ENCODE data around the gene CCDC141. TPM values are rescaled to one million over a fixed set of nuclear protein-coding genes. Genes with fewer than 3 reads are reported as not detected.
A peak's percentile ranks its signal among the peaks of the same experiment; 100 is the strongest.

CCDC141 gene
- total and polyA plus RNA-seq, 2 of the 13 experiments (the other 11 are each of a cell fraction or from before 2014, with no cell fraction given) = not detected

DNA sequence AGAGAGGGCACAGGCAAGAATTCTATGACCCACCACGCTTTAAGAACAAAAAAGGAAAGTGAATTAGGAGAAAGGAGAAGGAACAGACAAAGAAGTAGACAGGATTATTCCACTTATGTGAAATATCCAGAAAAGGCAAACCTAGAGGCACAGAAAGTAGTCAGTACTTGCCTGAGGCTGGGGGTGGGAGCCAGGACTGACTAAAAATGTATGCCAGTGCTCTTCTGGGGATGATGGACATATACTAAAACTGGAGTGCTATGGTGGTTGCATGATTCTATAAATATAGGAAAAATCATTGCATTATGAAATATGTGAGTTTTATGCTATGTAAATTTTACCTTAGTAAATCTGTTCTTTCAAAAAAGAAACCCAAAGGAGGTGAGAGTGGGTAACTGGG is 168.9 kb downstream of the CCDC141 start:
- POLR2A ChIA-PET = no interaction called here
- BruUV-seq (replicated peaks) = no TSS peak

DNA sequence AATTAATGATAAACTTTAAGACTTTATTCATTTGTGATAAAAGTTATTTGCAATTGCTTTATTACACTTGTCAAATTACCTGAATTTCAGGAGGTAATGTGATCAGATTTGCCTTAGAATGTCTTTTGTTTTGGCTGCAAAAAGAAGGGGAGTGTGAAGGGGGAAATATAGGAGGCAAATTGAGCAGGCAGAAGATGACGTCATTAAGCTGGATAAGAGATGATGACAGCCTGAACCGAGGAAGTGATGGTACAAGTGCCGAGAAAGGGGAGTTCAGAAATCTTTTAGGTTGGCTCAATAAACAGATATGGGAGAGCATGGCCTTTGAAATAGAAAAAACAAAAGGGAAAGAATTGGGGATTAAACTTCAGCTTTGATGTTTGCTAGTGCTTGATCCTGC is 169.7 kb downstream of the CCDC141 start:
- peaks cover 0 to 9% of the 10 kb centered on the region in 2 experiments; a peak in 1 of 5 replicates for H3K27me3 ChIP-seq (ENCODE audit: control insufficient read depth in 1 of 2, insufficient read depth in 2 of 2, low read length in 2 of 2)
- no peak overlapping the region for H2AFZ ChIP-seq (ENCODE audit: low read length)
- H3K9ac ChIP-seq (ENCODE audit: insufficient read depth, low read depth, low read length) = no peak overlapping the region
- H3K9me3 ChIP-seq (ENCODE audit: low read length) = no peaks in the 10 kb centered on the region
- no peaks in the 10 kb centered on the region for H3K36me3 ChIP-seq (replicated peaks in 1 of 2; ENCODE audit: control insufficient read depth in 1 of 2, insufficient read depth in 2 of 2, low read length in 2 of 2)
- no peak overlapping the region for H3K4me2 ChIP-seq (ENCODE audit: low read depth, low read length)
- 4% methylated on average over 3 of the region's 3 CpGs for WGBS (ENCODE audit: low lambda C conversion rate)
- ChIA-PET POLR2A (no interaction called here), CTCF (ENCODE audit: low intra/inter-chr PET ratio, low total read pairs) (no interaction called here)
- H3K4me3 ChIP-seq (replicated peaks in 1 of 3; ENCODE audit: insufficient read depth in 1 of 3, low read depth in 2 of 3, low read length in 3 of 3) = no peak overlapping the region
- in situ Hi-C loops (cut with HindIII; ENCODE audit: extremely low pct_ligation_motif_present, low pct_unique_long_range_greater_than_20kb) = no loop called here
- ATAC-seq (no peak), DNase-seq (ENCODE audit: low spot score) (no peak), FAIRE-seq (no peak)
- H3K79me2 ChIP-seq (ENCODE audit: insufficient read depth, low read length) = no peaks in the 10 kb centered on the region
- no TSS peak for BruUV-seq (replicated peaks)
- intact Hi-C loops (cut with micrococcal nuclease; ENCODE audit: unreplicated experiment) = no loop called here
- no peaks in the 10 kb centered on the region for H3K4me1 ChIP-seq (ENCODE audit: insufficient read depth, low read length)
- TF ChIP-seq ZNF879 (CRISPR knock-in tag; IDR thresholded peaks at IDR 0.05) = no peak
- TF ChIP-seq ZNF816 (CRISPR knock-in tag; IDR thresholded peaks at IDR 0.05; ENCODE audit: borderline replicate concordance) = no peak
- peak; percentile 97 for TF ChIP-seq CREB1 (IDR thresholded peaks at IDR 0.05)
- TF ChIP-seq CREB1 (CRISPR knock-in tag; IDR thresholded peaks at IDR 0.05) = no peak
- no peak for TF ChIP-seq ZNF383 (CRISPR knock-in tag; IDR thresholded peaks at IDR 0.05; ENCODE audit: borderline replicate concordance)
- peak; percentile 100 for TF ChIP-seq ATF7 (IDR thresholded peaks at IDR 0.05)
- TF ChIP-seq ATF7 (CRISPR knock-in tag; IDR thresholded peaks at IDR 0.05) = no peak
- no peak for TF ChIP-seq MTA1 (CRISPR knock-in tag; IDR thresholded peaks at IDR 0.05; ENCODE audit: borderline replicate concordance)
- H3K27ac ChIP-seq (ENCODE audit: extremely low read length, insufficient read depth, low read length) = no peak overlapping the region
- H4K20me1 ChIP-seq (ENCODE audit: insufficient read depth, low read length) = no peaks in the 10 kb centered on the region

More for the DNA sequence above, 168.9 kb downstream of the CCDC141 start:
- TF ChIP-seq EHMT2 (IDR thresholded peaks at IDR 0.05; ENCODE audit: borderline replicate concordance, low read depth, low read length) = no peak
- no peak for TF ChIP-seq ZNF281 (CRISPR knock-in tag; IDR thresholded peaks at IDR 0.05; ENCODE audit: borderline replicate concordance)
- no peak for TF ChIP-seq KAT8 (CRISPR knock-in tag; IDR thresholded peaks at IDR 0.05)
- no peak for DNase-seq (ENCODE audit: low spot score)
- H3K79me2 ChIP-seq (ENCODE audit: insufficient read depth, low read length) = no peaks in the 10 kb centered on the region
- no peak overlapping the region for H3K4me3 ChIP-seq (replicated peaks in 1 of 3; ENCODE audit: insufficient read depth in 1 of 3, low read depth in 2 of 3, low read length in 3 of 3)
- peaks cover 0 to 9% of the 10 kb centered on the region in 2 experiments; a peak in 1 of 5 replicates for H3K27me3 ChIP-seq (ENCODE audit: control insufficient read depth in 1 of 2, insufficient read depth in 2 of 2, low read length in 2 of 2)
- H3K9ac ChIP-seq (ENCODE audit: insufficient read depth, low read depth, low read length) = no peak overlapping the region
- 2% methylated on average over 1 of the region's 1 CpG for WGBS (ENCODE audit: low lambda C conversion rate)
- no peak overlapping the region for H3K4me2 ChIP-seq (ENCODE audit: low read depth, low read length)
- H3K4me1 ChIP-seq (ENCODE audit: insufficient read depth, low read length) = no peaks in the 10 kb centered on the region
- CTCF ChIA-PET (ENCODE audit: low intra/inter-chr PET ratio, low total read pairs) = no interaction called here
- no peaks in the 10 kb centered on the region for H4K20me1 ChIP-seq (ENCODE audit: insufficient read depth, low read length)
- no peak for FAIRE-seq
- no peaks in the 10 kb centered on the region for H3K36me3 ChIP-seq (replicated peaks in 1 of 2; ENCODE audit: control insufficient read depth in 1 of 2, insufficient read depth in 2 of 2, low read length in 2 of 2)
- H2AFZ ChIP-seq (ENCODE audit: low read length) = no peak overlapping the region
- intact Hi-C loops (cut with micrococcal nuclease; ENCODE audit: unreplicated experiment) (no loop called here), in situ Hi-C loops (cut with HindIII; ENCODE audit: extremely low pct_ligation_motif_present, low pct_unique_long_range_greater_than_20kb) (no loop called here)
- no peaks in the 10 kb centered on the region for H3K9me3 ChIP-seq (ENCODE audit: low read length)
- H3K27ac ChIP-seq (ENCODE audit: extremely low read length, insufficient read depth, low read length) = no peak overlapping the region
- no peak for ATAC-seq
